Measurements from ENCODE around the gene ST6GALNAC4.

The ST6GALNAC4 gene

DNA sequence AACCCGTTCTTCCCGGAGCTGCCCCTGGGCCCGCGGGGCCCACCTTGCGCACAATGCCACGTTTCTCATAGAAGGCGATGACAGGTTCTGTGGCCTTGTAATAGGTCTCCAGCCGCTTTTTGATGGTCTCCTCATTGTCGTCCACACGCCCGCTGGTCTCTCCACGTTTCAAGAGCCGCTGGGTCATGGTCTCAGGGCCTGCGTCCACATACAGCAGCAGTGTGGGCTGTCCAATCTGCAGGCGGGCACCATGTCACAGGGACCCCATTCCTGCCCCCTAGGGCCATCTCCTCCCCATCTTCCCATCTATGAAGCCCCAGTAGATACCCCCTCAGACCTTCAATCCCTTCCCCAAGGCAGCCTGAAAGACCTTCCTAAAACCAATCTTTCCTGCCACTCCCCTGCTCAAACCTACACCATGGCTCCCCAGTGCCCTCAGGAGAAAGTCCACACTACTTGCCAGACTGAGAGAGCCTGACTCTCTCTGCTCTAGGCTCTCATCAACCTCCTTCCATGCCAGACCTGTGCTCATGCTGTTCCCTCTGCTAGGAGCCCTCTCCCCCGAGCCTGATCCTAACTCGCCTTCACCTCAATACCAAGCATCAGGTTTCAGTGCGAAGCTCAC is 48.5 kb downstream of the ST6GALNAC4 start:
- no peak for DNase-seq

DNA sequence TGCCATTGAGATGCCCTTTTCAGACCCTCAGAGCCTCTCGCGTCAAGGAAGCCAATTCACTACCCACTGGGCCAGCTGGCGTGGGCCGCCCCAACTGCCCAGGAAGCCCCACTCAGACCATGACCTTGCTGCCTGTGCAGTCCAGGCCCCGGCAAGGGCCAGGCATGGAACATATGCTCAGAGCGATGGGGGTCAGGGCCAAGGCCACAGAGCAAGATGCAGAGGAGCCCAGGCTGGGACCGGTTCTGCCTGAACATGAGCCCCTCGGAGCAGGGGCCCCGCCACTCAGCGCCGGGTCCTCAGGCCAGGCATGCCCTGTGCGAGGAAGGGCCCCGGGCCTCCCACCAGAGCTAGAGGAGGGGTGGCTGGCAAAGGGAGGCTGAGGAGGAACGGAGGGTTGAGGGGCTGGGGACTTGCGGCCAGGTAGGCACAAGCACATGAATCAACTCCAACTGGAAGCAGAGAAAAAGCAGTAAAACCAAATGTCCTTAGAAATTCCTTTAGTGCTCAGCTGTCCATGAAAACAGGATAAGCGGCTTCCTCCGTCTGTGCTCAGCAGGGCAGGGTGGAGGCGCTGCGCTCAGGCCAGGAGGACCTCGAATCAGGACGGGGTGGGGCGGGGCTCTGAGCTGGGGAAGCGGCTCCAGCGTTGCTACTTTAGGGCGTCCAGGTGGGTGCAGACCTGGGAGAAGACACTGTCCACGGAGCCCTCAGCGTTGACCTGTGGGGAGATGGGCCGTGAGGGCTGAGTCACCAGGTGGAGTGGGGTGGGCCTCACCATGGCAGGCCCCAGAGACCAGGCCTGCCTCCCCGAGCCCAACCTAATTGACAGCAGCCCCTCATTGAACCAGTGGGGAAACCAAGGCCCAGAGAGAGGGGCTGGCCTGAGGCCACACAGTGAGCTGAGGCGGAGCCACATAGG is 49.2 kb downstream of the ST6GALNAC4 start:
- no peak for DNase-seq

DNA sequence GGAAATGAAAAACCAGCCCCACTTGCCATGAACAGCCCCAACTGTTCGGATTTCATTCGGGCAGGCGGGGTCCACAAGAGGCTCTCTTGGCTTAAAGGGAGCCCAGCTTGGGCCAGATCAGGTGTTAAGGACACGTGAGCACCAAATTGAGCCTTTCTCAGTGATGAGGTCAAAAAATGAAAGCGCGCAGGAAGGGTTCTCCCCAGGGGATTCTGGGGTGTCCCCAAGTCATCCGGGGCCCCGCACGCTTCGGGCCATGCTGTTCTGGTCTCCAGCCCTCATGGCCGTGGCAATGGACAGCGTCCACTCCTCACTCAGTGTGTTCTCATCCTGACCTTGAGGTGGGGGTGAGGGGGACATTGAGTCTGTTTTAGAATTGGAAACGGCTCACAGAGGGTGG is 50.3 kb downstream of the ST6GALNAC4 start:
- DNase-seq, result no peak

DNA sequence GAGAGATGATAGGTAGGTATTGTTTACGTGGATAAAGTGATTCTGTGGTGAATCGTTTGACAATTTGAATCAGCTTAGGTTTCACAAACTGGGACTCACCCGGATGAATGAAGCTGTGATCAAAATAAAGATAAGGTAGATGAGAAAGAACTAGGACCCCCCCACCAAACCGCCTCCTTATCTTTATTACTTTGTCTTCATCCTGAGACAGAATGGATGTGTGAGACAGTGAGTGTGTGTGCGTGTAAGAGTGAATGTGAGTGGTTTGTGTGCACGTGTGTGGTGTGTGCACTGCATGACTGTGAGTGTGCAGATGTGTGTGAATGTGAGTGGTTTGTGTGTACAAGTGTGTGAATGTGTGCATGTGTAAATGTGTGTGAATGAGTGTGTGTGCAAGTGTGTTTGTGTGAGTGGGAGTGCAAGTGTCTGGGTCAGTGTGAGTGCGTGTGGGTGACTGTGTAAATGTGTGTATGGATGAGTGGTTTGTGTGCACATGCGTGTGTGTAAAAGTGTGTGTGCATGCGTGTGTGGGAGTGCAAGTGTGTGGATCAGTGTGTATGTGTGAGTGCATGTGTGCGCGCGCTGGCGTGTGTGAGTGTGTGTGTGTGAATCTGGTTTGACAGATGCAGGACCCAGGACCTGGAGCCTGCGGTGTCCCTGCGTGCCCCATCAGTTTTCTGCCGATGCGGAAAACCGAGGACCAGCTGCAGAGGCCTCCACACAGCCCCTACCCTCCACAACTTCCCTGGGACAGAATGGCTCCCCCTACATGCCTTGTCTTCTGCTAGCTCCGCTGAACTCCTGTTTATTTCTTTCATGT is 51.0 kb downstream of the ST6GALNAC4 start:
- DNase-seq, result peak; percentile 52

DNA sequence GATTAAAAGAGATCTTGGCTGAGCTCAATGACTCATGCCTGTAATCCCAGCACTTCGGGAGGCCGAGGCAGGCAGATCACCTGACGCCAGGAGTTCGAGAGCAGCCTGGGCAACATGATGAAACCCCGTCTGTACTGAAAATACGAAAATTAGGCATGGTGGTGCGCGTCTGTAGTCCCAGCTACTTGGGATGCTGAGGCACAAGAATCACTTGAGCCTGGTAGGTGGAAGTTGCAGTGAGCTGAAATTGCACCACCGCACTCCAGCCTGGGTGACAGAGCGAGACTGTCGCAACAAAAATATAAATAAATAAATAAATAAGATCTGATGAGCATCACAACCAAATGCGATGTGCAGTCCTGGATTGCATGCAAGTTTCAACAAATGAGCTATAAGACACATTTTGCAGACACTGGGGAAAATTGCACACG is 53.6 kb downstream of the ST6GALNAC4 start:
- DNase-seq, result no peak

DNA sequence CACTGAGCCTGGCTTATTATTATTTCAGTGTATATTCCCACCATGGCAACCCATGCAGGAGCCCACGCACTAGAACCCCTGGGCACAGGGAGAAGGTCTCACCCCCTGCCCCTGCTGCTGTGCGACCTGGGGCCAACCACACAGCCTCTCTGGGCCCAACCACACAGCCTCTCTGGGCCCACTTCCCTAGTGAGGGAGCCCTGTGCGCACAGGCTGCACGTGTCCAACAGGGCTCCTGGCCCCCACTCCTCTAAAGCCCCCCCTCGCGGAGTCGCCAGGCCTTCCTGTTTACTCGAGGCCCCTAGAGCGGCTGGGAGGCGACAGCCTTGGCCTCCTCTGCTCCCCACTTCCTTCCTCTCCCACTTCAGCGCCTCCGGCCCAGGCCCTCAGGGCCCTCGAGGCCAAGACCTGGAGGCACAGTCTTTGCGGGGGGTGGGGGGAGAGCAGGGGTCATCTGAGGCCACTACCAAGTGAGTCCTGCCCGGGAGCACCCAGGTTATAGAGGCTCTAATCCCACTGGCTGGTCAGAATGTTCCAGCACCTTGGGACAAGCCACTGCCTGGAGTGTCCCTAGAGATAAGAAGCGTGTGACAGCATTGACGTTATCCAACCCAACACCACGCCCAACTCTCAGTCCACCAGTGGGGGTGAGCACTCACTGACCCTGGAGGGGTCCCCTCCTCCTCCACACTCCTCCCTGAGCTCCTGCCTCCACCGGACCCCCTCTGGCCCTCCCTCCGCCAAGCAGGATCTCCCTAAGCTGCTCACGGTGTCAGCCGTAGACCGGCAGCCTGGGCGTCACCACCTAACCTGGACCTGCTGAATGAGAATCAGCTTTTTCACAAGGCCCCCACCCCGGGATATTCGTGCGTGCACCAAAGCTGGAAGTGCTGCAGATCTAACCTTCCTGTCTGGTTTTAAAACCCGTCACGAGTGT is 54.5 kb downstream of the ST6GALNAC4 start:
- peak; percentile 19 for DNase-seq

DNA sequence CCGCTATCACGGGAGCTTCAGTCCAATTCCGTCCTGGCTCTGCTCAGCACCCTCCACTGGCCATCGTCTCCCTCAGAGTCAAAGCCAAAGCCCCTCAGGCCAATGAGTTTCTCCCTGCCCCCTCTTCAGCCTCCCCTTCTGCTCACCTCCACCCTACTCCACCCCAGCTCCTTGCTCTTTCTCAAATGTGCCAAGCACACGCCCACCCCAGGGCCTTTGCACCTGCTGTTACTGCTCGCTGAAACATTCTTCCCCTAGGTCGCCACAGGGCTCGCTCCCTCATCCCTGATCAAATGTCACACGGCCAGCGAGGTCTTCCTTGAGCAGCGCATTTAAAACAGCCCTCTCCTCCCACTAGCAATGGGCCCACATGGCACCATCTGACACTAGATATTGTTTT is 56.1 kb downstream of the ST6GALNAC4 start:
- DNase-seq, result no peak

DNA sequence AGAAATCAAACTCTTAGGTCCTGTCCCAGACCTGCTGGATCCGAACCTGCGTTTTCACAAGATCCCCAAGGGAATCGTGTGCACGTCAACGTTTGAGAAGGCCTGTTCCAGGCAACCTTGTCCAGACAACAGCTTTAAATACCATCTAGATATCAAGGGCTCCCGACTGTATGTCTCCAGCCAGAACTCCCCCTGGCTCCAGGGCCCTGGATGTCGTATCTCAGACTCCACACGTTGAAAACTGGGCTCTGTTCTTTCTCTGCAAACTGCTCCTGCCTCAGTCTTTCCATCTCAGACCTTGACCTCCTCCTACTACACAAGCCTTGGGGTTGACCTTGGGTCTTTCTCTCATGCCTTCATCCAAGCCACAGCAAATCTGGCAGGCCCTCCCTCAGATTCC is 56.6 kb downstream of the ST6GALNAC4 start:
- no peak for DNase-seq

DNA sequence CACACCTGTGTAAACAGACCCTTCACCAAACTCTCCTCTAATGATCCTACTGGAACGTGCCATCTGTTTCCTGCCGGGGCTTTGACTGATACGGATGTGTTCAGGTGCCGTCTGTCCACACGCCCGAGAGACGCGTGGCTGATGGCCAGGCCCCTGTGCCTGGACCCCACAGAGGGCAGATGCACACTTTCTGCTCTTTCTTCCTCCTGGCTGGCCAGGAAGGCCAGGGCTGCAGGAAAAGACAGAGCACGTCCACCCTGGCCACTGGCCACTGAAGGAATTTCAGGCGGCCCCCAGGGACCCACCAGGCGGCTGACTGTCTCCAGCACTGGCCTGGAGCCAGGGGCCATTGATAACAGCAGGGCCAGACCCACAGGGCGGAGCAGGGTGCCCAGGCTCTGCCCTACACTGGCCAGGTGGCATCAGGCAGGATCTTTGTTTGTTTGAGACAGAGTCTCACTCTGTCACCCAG is 58.8 kb downstream of the ST6GALNAC4 start:
- no peak for DNase-seq
